Activated T-helper 9 cell treated with anti-CD3 and anti-CD28 coated beads, Interleukin-2, amount 50 U/mL, for 16 hours (primary cell): ENCODE results near the gene TMEM229B.

Experiments
- DNase-seq: peaks from one replicate; pipeline ENCODE4 v3.0.0-alpha.2; 2020; ENCODE audit warnings: low read depth

TMEM229B gene

GRCh38 chr14:67423424-67423823 is 65.1 kb downstream of the TMEM229B start:
- DNase-seq, result no peak

GRCh38 chr14:67421356-67422224 is 66.9 kb downstream of the TMEM229B start:
- DNase-seq, result no peak
